Neural progenitor cell (in vitro differentiated cells): ENCODE data around the gene MARCHF6. TPM values are rescaled to one million over a fixed set of nuclear protein-coding genes. Genes with fewer than 3 reads are reported as not detected.
A peak's percentile ranks its signal among the peaks of the same experiment; 100 is the strongest.
"Not testable (repeated sequence)": the region's sequence is repeated elsewhere in the genome, so short reads cannot be mapped to it uniquely, and the experiment has no call there.

Source experiments
- DNase-seq: peaks from one replicate; pipeline ENCODE4 v3.0.0-alpha.2; 2016; ENCODE audit warnings: low spot score
- H2AFZ ChIP-seq: fragments of 200-600 bp; sonication (generic); replicated peaks from 2 replicates; pipeline ENCODE4 v1.6.1; 2016; ENCODE audit warnings: antibody characterized with exemption
- H3F3A ChIP-seq: fragments of 200-600 bp; sonication (generic); 2 replicates; pipeline ENCODE4 v1.6.1; 2016; ENCODE audit warnings: antibody characterized with exemption, low read depth
- H3K27ac ChIP-seq: fragments of 200-600 bp; sonication (generic); 2 replicates; pipeline ENCODE4 v1.5.1; 2016; ENCODE audit warnings: mild to moderate bottlenecking
- H3K27me3 ChIP-seq: fragments of 200-600 bp; sonication (generic); 2 replicates; pipeline ENCODE4 v1.6.1; 2016; ENCODE audit warnings: mild to moderate bottlenecking, moderate library complexity
- H3K36me3 ChIP-seq: fragments of 200-600 bp; sonication (generic); 2 replicates; pipeline ENCODE4 v1.5.1; 2016
- H3K4me1 ChIP-seq: fragments of 200-600 bp; sonication (generic); 2 replicates; pipeline ENCODE4 v1.6.1; 2016; ENCODE audit warnings: mixed run types
- H3K4me2 ChIP-seq: fragments of 200-600 bp; sonication (generic); 2 replicates; pipeline ENCODE4 v1.6.1; 2016
- H3K4me3 ChIP-seq: fragments of 200-600 bp; sonication (generic); 2 replicates; pipeline ENCODE4 v1.5.1; 2016
- H3K79me2 ChIP-seq: fragments of 200-600 bp; sonication (generic); 2 replicates; pipeline ENCODE4 v1.6.1; 2016; ENCODE audit warnings: low read depth
- H3K9ac ChIP-seq: fragments of 200-600 bp; sonication (generic); 2 replicates; pipeline ENCODE4 v1.6.1; 2016
- H3K9me3 ChIP-seq: fragments of 200-600 bp; sonication (generic); 2 replicates; pipeline ENCODE4 v1.5.1; 2016; ENCODE audit warnings: low read depth
- H4K20me1 ChIP-seq: fragments of 200-600 bp; sonication (generic); 2 replicates; pipeline ENCODE4 v1.6.1; 2016; ENCODE audit warnings: low read depth
- H3K27ac Mint-ChIP-seq: 3 replicates; pipeline ENCODE4 v1.8.0; 2021; ENCODE audit warnings: mixed read lengths
- H3K27me3 Mint-ChIP-seq: 2 replicates; pipeline ENCODE4 v1.8.0; 2022; ENCODE audit warnings: low read depth, mild to moderate bottlenecking, inconsistent platforms, moderate library complexity, mixed read lengths; ENCODE audit not compliant: insufficient read depth
- H3K36me3 Mint-ChIP-seq: 3 replicates; pipeline ENCODE4 v1.8.0; 2021; ENCODE audit warnings: mixed read lengths
- H3K4me1 Mint-ChIP-seq: 3 replicates; pipeline ENCODE4 v1.8.0; 2021; ENCODE audit warnings: mixed read lengths
- H3K4me3 Mint-ChIP-seq: 3 replicates; pipeline ENCODE4 v1.8.0; 2021; ENCODE audit warnings: mild to moderate bottlenecking, moderate library complexity, mixed read lengths
- H3K9me3 Mint-ChIP-seq: 3 replicates; pipeline ENCODE4 v1.8.0; 2020; ENCODE audit warnings: mixed read lengths
- CTCF ChIP-seq: fragments of 200-600 bp; sonication (generic); IDR thresholded peaks from 2 replicates; pipeline ENCODE4 v1.5.1; 2017; ENCODE audit warnings: antibody characterized with exemption, mild to moderate bottlenecking
- EZH2 ChIP-seq: fragments of 200-600 bp; sonication (generic); IDR thresholded peaks from 2 replicates; pipeline ENCODE4 v1.6.1; 2017; ENCODE audit warnings: antibody characterized with exemption, mild to moderate bottlenecking, moderate library complexity
- EZH2phosphoT487 ChIP-seq: fragments of 200-600 bp; sonication (generic); IDR thresholded peaks from 2 replicates; pipeline ENCODE4 v1.6.1; 2017; ENCODE audit warnings: antibody characterized with exemption
- total RNA-seq: library from RNA; depleted of rRNA; stranded (reverse); fragments of >200 nt; gene quantifications from 2 replicates; pipeline ENCODE4 v1.2.3, GENCODE V29; 2015; ENCODE audit warnings: low replicate concordance

Gene MARCHF6
- total RNA-seq, 1 donor from 2014 or later, result 151 TPM

GRCh38 chr5:10367579-10367978 is 14.1 kb downstream of the MARCHF6 start:
- no peak overlapping the region for H3K4me2 ChIP-seq
- H3K36me3 ChIP-seq, result no peaks in the 10 kb centered on the region
- H2AFZ ChIP-seq, result no peak overlapping the region
- H3K9me3 ChIP-seq, result no peaks in the 10 kb centered on the region
- H3K9me3 Mint-ChIP-seq, result peaks cover 49% of the 10 kb centered on the region
- no peaks in the 10 kb centered on the region for H3K27me3 Mint-ChIP-seq
- H3K4me3 ChIP-seq, result no peak overlapping the region
- H3K9ac ChIP-seq, result no peak overlapping the region
- peaks cover 12% of the 10 kb centered on the region for H3K4me1 ChIP-seq
- no peaks in the 10 kb centered on the region for H3K4me1 Mint-ChIP-seq
- no peak for DNase-seq
- no peak for TF ChIP-seq EZH2
- TF ChIP-seq CTCF, result no peak
- no peak for TF ChIP-seq EZH2phosphoT487
- H3K4me3 Mint-ChIP-seq, result no peak overlapping the region
- H3K79me2 ChIP-seq, result peaks cover 100% of the 10 kb centered on the region
- H4K20me1 ChIP-seq, result peaks cover 96% of the 10 kb centered on the region
- H3K27ac ChIP-seq, result no peak overlapping the region
- peaks cover 60% of the 10 kb centered on the region for H3K36me3 Mint-ChIP-seq
- H3F3A ChIP-seq, result peaks cover 13% of the 10 kb centered on the region
- no peak overlapping the region for H3K27ac Mint-ChIP-seq
- no peaks in the 10 kb centered on the region for H3K27me3 ChIP-seq

- Histone ChIP-seq H3K9me3 (no peaks in the 10 kb centered on the region), H2AFZ (no peak overlapping the region), H3K27ac (peak overlapping the region; percentile 6), H3F3A (peaks cover 13% of the 10 kb centered on the region), H3K4me3 (no peak overlapping the region), H3K27me3 (no peaks in the 10 kb centered on the region), H3K9ac (no peak overlapping the region), H4K20me1 (peaks cover 84% of the 10 kb centered on the region), H3K36me3 (no peaks in the 10 kb centered on the region), H3K4me2 (no peak overlapping the region), H3K4me1 (peaks cover 30% of the 10 kb centered on the region), H3K79me2 (peaks cover 100% of the 10 kb centered on the region)
- DNase-seq, result no peak
- Mint-ChIP-seq H3K27ac (no peak overlapping the region), H3K4me3 (no peak overlapping the region), H3K9me3 (peaks cover 62% of the 10 kb centered on the region), H3K4me1 (no peaks in the 10 kb centered on the region), H3K27me3 (no peaks in the 10 kb centered on the region), H3K36me3 (peaks cover 63% of the 10 kb centered on the region)
- TF ChIP-seq CTCF (no peak), EZH2phosphoT487 (no peak), EZH2 (no peak)
These were observed 17.4 kb downstream of the MARCHF6 start for GRCh38 chr5:10370931-10371330.

- peaks cover 66% of the 10 kb centered on the region for H3K36me3 Mint-ChIP-seq
- H3K4me2 ChIP-seq, H3K9ac ChIP-seq, H3K4me3 ChIP-seq, H3K36me3 ChIP-seq, H3K27me3 ChIP-seq, H3K27ac Mint-ChIP-seq, H2AFZ ChIP-seq, H3K27me3 Mint-ChIP-seq, DNase-seq, H3K9me3 ChIP-seq, H3K4me3 Mint-ChIP-seq, H3K4me1 Mint-ChIP-seq: not testable (repeated sequence)
- Histone ChIP-seq H4K20me1 (peaks cover 80% of the 10 kb centered on the region), H3K4me1 (peaks cover 30% of the 10 kb centered on the region), H3F3A (peaks cover 13% of the 10 kb centered on the region), H3K27ac (peak overlapping the region; percentile 6), H3K79me2 (peaks cover 100% of the 10 kb centered on the region)
- H3K9me3 Mint-ChIP-seq, result peaks cover 64% of the 10 kb centered on the region
These were observed 17.9 kb downstream of the MARCHF6 start for GRCh38 chr5:10371369-10371768.

GRCh38 chr5:10372726-10373709 is 19.5 kb downstream of the MARCHF6 start:
- H3K4me3 Mint-ChIP-seq, result no peak overlapping the region

More at GRCh38 chr5:10372726-10373709, 19.5 kb downstream of the MARCHF6 start:
- Histone ChIP-seq H3K36me3 (no peaks in the 10 kb centered on the region), H3K27ac (peak overlapping the region; percentile 51), H3F3A (peaks cover 13% of the 10 kb centered on the region), H3K4me3 (no peak overlapping the region), H4K20me1 (peaks cover 72% of the 10 kb centered on the region), H2AFZ (no peak overlapping the region), H3K27me3 (no peaks in the 10 kb centered on the region), H3K79me2 (peaks cover 100% of the 10 kb centered on the region), H3K4me1 (peaks cover 30% of the 10 kb centered on the region), H3K9me3 (no peaks in the 10 kb centered on the region), H3K4me2 (peak overlapping the region; percentile 48), H3K9ac (no peak overlapping the region)
- H3K27me3 Mint-ChIP-seq, result no peaks in the 10 kb centered on the region
- peaks cover 58% of the 10 kb centered on the region for H3K9me3 Mint-ChIP-seq
- DNase-seq, result no peak
- no peaks in the 10 kb centered on the region for H3K4me1 Mint-ChIP-seq
- peak overlapping the region; percentile 57 for H3K27ac Mint-ChIP-seq
- TF ChIP-seq CTCF, result no peak
- no peak for TF ChIP-seq EZH2phosphoT487
- TF ChIP-seq EZH2, result no peak
- peaks cover 70% of the 10 kb centered on the region for H3K36me3 Mint-ChIP-seq
